ENCODE results near the gene CAB39.

DNA sequence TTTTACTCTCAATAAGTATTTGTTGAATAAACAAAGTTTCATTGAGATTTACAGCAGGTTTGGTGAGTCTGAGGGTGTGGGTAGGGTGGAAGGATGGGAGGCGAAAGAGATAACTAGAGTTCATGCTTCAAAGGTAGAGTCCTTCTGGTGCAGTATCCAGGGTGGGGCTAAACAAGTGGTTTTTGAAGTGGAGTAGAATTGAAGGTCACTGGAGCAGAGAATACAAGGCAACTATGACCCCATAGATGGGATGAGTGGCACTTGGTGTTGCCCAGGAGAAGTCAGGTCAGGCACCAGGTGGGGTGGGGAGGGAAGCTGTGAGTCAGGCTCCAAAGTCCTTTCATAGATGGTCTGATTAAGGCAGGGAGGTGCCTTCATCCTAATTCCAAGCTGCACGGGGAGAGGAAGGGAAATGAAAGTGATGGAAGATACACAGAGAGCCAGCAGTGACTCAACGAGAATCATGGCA lies 6.6 kb upstream of the CAB39 start:
- TF ChIP-seq, protein P1, sequence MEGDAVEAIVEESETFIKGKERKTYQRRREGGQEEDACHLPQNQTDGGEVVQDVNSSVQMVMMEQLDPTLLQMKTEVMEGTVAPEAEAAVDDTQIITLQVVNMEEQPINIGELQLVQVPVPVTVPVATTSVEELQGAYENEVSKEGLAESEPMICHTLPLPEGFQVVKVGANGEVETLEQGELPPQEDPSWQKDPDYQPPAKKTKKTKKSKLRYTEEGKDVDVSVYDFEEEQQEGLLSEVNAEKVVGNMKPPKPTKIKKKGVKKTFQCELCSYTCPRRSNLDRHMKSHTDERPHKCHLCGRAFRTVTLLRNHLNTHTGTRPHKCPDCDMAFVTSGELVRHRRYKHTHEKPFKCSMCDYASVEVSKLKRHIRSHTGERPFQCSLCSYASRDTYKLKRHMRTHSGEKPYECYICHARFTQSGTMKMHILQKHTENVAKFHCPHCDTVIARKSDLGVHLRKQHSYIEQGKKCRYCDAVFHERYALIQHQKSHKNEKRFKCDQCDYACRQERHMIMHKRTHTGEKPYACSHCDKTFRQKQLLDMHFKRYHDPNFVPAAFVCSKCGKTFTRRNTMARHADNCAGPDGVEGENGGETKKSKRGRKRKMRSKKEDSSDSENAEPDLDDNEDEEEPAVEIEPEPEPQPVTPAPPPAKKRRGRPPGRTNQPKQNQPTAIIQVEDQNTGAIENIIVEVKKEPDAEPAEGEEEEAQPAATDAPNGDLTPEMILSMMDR (IDR thresholded peaks at IDR 0.05), result no peak
- TF ChIP-seq POLR2AphosphoS5 (IDR thresholded peaks at IDR 0.05) (no peak), POLR2A (IDR thresholded peaks at IDR 0.05; ENCODE audit: low read depth) (no peak)
